OCI-LY7 (cell line): ENCODE results near the gene B3GLCT. TPM values are rescaled to one million over a fixed set of nuclear protein-coding genes. Genes with fewer than 3 reads are reported as not detected.

ENCODE experiments used
- Bru-seq: library from RNA; stranded (reverse); fragments of 400-500 nt; gene quantifications from one replicate; lab custom pipeline; 2021; lab: Mats Ljungman, UMichigan
- BruChase-seq, 2 experiments: library from RNA; stranded (reverse); fragments of 400-500 nt; gene quantifications; one replicate each; lab custom pipeline; 2021; lab: Mats Ljungman, UMichigan
- BruUV-seq: library from RNA; stranded (reverse); fragments of 400-500 nt; replicated peaks from 2 replicates; lab custom pipeline; 2021; lab: Mats Ljungman, UMichigan
- CTCF ChIA-PET: fragments of 300-600 bp; sonication (Branson Sonifier 250); formaldehyde crosslinking; loops from one replicate; lab custom pipeline; 2022; ENCODE audit warnings: antibody characterized with exemption; ENCODE audit not compliant: unreplicated experiment; lab: Charles Lee
- POLR2A ChIA-PET: fragments of 300-600 bp; sonication (Branson Sonifier 250); formaldehyde crosslinking; loops from one replicate; lab custom pipeline; 2022; ENCODE audit warnings: antibody characterized with exemption; lab: Charles Lee
- DNase-seq: peaks from one replicate; pipeline ENCODE4 v3.0.0-alpha.2; 2015; ENCODE audit warnings: low spot score
- H2AFZ ChIP-seq: fragments of 200-600 bp; sonication (generic), shearing (Covaris generic); 2 replicates; pipeline ENCODE4 v1.6.1; 2014; ENCODE audit warnings: mild to moderate bottlenecking, antibody characterized with exemption, low read length, moderate library complexity
- H3K27ac ChIP-seq: fragments of 200-600 bp; sonication (generic); 2 replicates; pipeline ENCODE4 v1.5.1; 2014; ENCODE audit warnings: mixed run types, low read depth, mild to moderate bottlenecking, moderate library complexity, low read length, inconsistent platforms; ENCODE audit not compliant: poor library complexity, severe bottlenecking
- H3K36me3 ChIP-seq: fragments of 200-600 bp; sonication (generic); 2 replicates; pipeline ENCODE4 v1.6.1; 2014; ENCODE audit warnings: mild to moderate bottlenecking, antibody characterized with exemption, low read length, moderate library complexity, mixed read lengths; ENCODE audit not compliant: insufficient read depth
- H3K4me1 ChIP-seq: fragments of 200-600 bp; sonication (generic); 2 replicates; pipeline ENCODE4 v1.5.1; 2014; ENCODE audit warnings: mild to moderate bottlenecking, low read length; ENCODE audit not compliant: insufficient read depth, poor library complexity, severe bottlenecking
- H3K4me2 ChIP-seq: fragments of 200-600 bp; sonication (generic); 2 replicates; pipeline ENCODE4 v1.6.1; 2014; ENCODE audit warnings: mild to moderate bottlenecking, low read length
- H3K4me3 ChIP-seq: fragments of 200-600 bp; sonication (generic); 2 replicates; pipeline ENCODE4 v1.5.1; 2014; ENCODE audit warnings: mild to moderate bottlenecking, low read depth, low read length; ENCODE audit not compliant: poor library complexity, severe bottlenecking
- H3K79me2 ChIP-seq: fragments of 200-600 bp; sonication (generic); 2 replicates; pipeline ENCODE4 v1.6.1; 2016; ENCODE audit warnings: low read depth, mild to moderate bottlenecking, low read length, moderate library complexity, mixed read lengths; ENCODE audit not compliant: insufficient read depth
- H3K9me2 ChIP-seq: fragments of 200-600 bp; sonication (generic); 2 replicates; pipeline ENCODE4 v1.6.1; 2016; ENCODE audit warnings: mild to moderate bottlenecking, low read length, mixed read lengths; ENCODE audit not compliant: insufficient read depth
- H3K9me3 ChIP-seq: fragments of 200-600 bp; sonication (generic); 2 replicates; pipeline ENCODE4 v1.6.1; 2014; ENCODE audit warnings: mild to moderate bottlenecking, mixed run types, low read length, mixed read lengths
- H4K20me1 ChIP-seq: fragments of 200-600 bp; sonication (generic); 2 replicates; pipeline ENCODE4 v1.6.1; 2014; ENCODE audit warnings: mild to moderate bottlenecking, antibody characterized with exemption, low read length, moderate library complexity, mixed read lengths; ENCODE audit not compliant: insufficient read depth
- EZH2phosphoT487 ChIP-seq: fragments of 200-600 bp; sonication (generic); IDR thresholded peaks from 2 replicates; pipeline ENCODE4 v1.6.1; 2018; ENCODE audit warnings: low read depth, borderline replicate concordance, mild to moderate bottlenecking, mixed run types, antibody characterized with exemption, low read length, moderate library complexity, mixed read lengths
- intact Hi-C: fragments of 100-400 bp; cut with micrococcal nuclease; formaldehyde crosslinking; loops from one replicate; pipeline ENCODE4 v1.10.0; 2022; ENCODE audit not compliant: unreplicated experiment
- long read RNA-seq: library from polyadenylated mRNA; stranded (forward); transcript quantifications from one replicate; pipeline ENCODE4 v2.0.0, GENCODE V29; 2022
- total RNA-seq, 2 experiments: library from RNA; depleted of rRNA in 1 of 2; stranded (reverse); fragments of >200 nt in 1 of 2; shearing (Covaris generic) in 1 of 2; gene quantifications; 2 replicates each; pipeline ENCODE4 v1.2.3, GENCODE V29; 2014 to 2022
- TF ChIP-seq, protein P1 (sequence below): fragments of 200-600 bp; sonication (generic); conservative IDR thresholded peaks from 2 replicates; pipeline ENCODE4 v1.5.1; 2014; ENCODE audit warnings: mild to moderate bottlenecking, antibody characterized with exemption, low read length, moderate library complexity, mixed read lengths

B3GLCT gene
- total RNA-seq (2014; rRNA removed; shearing (Covaris generic)): 3.6 and 3.7 TPM in 2 replicates
- 3.9 and 4.3 TPM in 2 replicates for total RNA-seq (2022)
- Bru-seq, nascent RNA: percentile 48 among the genes with signal in this experiment
- percentile 45 among the genes with signal in this experiment for BruChase-seq, experiment 1, labeled RNA remaining after a 6-hour chase
- BruChase-seq, experiment 2, labeled RNA remaining after a 2-hour chase: percentile 47 among the genes with signal in this experiment
- long read RNA-seq, full-length matches to known transcripts: 16 of 23 reads
- long read RNA-seq, partial matches to known transcripts: 1 of 23 reads
- long read RNA-seq, other reads (novel, unspliced or antisense): 6 of 23 reads

- Histone ChIP-seq H3K79me2 (no peaks in the 10 kb centered on the region), H2AFZ (peak within 1 kb of the TSS; percentile 88; the same call in 1 of the 2 replicates), H3K4me1 (peaks cover 16% of the 10 kb centered on the region), H3K9me2 (no peaks in the 10 kb centered on the region), H4K20me1 (no peaks in the 10 kb centered on the region), H3K27ac (peak within 1 kb of the TSS; percentile 74), H3K4me2 (peak within 1 kb of the TSS; percentile 87), H3K4me3 (peak within 1 kb of the TSS; percentile 89), H3K9me3 (no peaks in the 10 kb centered on the region), H3K36me3 (no peaks in the 10 kb centered on the region)
- DNase-seq: peak; percentile 88
- ChIA-PET CTCF (interaction anchor here (1.1 to 1.2 kb wide), 2 partner anchors 21 to 36 kb away, joined by 3 read pairs; no protein-coding TSS in a partner anchor), POLR2A (interaction anchor here (1.2 kb wide), 1 partner anchor 38 kb away, joined by 3 read pairs; the partner anchor contains the start of gene HSPH1)
- TF ChIP-seq, protein P1, sequence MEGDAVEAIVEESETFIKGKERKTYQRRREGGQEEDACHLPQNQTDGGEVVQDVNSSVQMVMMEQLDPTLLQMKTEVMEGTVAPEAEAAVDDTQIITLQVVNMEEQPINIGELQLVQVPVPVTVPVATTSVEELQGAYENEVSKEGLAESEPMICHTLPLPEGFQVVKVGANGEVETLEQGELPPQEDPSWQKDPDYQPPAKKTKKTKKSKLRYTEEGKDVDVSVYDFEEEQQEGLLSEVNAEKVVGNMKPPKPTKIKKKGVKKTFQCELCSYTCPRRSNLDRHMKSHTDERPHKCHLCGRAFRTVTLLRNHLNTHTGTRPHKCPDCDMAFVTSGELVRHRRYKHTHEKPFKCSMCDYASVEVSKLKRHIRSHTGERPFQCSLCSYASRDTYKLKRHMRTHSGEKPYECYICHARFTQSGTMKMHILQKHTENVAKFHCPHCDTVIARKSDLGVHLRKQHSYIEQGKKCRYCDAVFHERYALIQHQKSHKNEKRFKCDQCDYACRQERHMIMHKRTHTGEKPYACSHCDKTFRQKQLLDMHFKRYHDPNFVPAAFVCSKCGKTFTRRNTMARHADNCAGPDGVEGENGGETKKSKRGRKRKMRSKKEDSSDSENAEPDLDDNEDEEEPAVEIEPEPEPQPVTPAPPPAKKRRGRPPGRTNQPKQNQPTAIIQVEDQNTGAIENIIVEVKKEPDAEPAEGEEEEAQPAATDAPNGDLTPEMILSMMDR: peak; percentile 78
- TF ChIP-seq EZH2phosphoT487: no peak
- intact Hi-C loops: loop anchor here (1.0 to 5.0 kb wide), 5 partner anchors 38 to 542 kb away; no protein-coding TSS in a partner anchor
- no TSS peak for BruUV-seq
These were observed at the start of gene B3GLCT for GRCh38 chr13:31199849-31200636. TSS of gene B3GLCT (plus strand) at chr13:31199975. CDS start at chr13:31200085, 110 bp downstream.

- Histone ChIP-seq H3K9me3 (no peaks in the 10 kb centered on the region), H4K20me1 (peaks cover 13% of the 10 kb centered on the region), H2AFZ (no peak overlapping the region), H3K4me2 (no peak overlapping the region), H3K27ac (no peak overlapping the region), H3K4me1 (no peaks in the 10 kb centered on the region), H3K4me3 (no peak overlapping the region), H3K36me3 (peaks cover 100% of the 10 kb centered on the region), H3K79me2 (peaks cover 69% of the 10 kb centered on the region; the same call in 1 of the 2 replicates), H3K9me2 (no peaks in the 10 kb centered on the region)
- ChIA-PET CTCF (no interaction called here), POLR2A (interaction anchor here (0.6 to 4.7 kb wide), 5 partner anchors 10 to 134 kb away, joined by 4 to 23 read pairs (median 4); no protein-coding TSS in a partner anchor)
- BruUV-seq: no TSS peak
- DNase-seq: no peak
- TF ChIP-seq, protein P1: no peak
- TF ChIP-seq EZH2phosphoT487: no peak
- intact Hi-C loops: loop anchor here (10.0 kb wide), 1 partner anchor 176 kb away; no protein-coding TSS in a partner anchor
These were observed 49.3 kb upstream of the B3GLCT start for GRCh38 chr13:31150315-31150985.
